Cardiac muscle cell (in vitro differentiated cells and primary cell): ENCODE measurements around the gene ATP9B. TPM values are rescaled to one million over a fixed set of nuclear protein-coding genes. Genes with fewer than 3 reads are reported as not detected.

Experiments
- DNase-seq, 2 donors: peaks; one replicate each; pipeline versions ENCODE4 v3.0.0 to v3.0.0-alpha.2; 2010 to 2017; ENCODE audit warnings: low read depth in 1 of 2, low spot score in 1 of 2
- H3K27ac ChIP-seq: fragments of 200-600 bp; sonication (generic); 2 replicates; pipeline ENCODE4 v1.5.1; 2016
- H3K27me3 ChIP-seq: fragments of 200-600 bp; sonication (generic); 2 replicates; pipeline ENCODE4 v1.6.0; 2016; ENCODE audit warnings: control low read depth
- H3K36me3 ChIP-seq: fragments of 200-600 bp; sonication (generic); 2 replicates; pipeline ENCODE4 v1.5.1; 2016; ENCODE audit warnings: control low read depth
- H3K4me1 ChIP-seq: fragments of 200-600 bp; sonication (generic); 2 replicates; pipeline ENCODE4 v1.8.1; 2017; ENCODE audit warnings: low read depth, mild to moderate bottlenecking, mixed run types
- H3K4me3 ChIP-seq: fragments of 200-600 bp; sonication (generic); 2 replicates; pipeline ENCODE4 v1.5.1; 2016; ENCODE audit warnings: mild to moderate bottlenecking
- H3K9me3 ChIP-seq: fragments of 200-600 bp; sonication (generic); 2 replicates; pipeline ENCODE4 v1.5.1; 2017; ENCODE audit warnings: low read depth, mild to moderate bottlenecking, control low read depth
- polyA plus RNA-seq: library from polyadenylated mRNA; unstranded; fragments of >200 nt; fragmentation: Nextera tagmentation; extraction: Ambion mirVana; gene quantifications from 2 replicates; pipeline ENCODE4 v1.2.1, GENCODE V29; 2016
- total RNA-seq: library from RNA; depleted of rRNA; stranded (reverse); fragments of >200 nt; gene quantifications from 2 replicates; pipeline ENCODE4 v1.2.3, GENCODE V29; 2016
- TF ChIP-seq, protein P1 (sequence below): IDR thresholded peaks from 2 replicates; pipeline ENCODE4 v1.5.1; 2012; ENCODE audit warnings: low read depth, mild to moderate bottlenecking, low read length

The ATP9B gene
- total and polyA plus RNA-seq, 2 experiments from 2014 or later = 14.1 to 14.2 TPM

DNA sequence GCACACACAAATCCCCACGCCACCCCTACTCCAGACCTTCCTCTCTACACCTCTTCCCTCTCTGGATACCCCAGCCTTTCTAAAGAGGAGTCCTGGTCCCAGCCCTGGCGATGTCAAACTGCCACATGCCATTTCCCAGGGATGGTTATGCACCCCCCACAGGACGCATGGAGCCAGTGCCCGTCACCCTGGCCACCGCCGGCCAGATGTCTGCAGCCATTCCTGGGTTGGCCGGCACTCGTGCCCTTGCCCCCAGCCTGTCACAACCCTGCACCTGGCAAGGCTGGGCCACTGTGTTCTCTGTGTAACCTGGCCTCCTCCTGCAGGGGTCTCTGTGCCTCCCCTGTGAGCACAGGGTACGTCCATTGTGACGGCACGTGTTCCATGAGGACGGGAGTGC is 268.4 kb downstream of the ATP9B start:
- DNase-seq = no peak
- Histone ChIP-seq H3K4me3 (no peak overlapping the region), H3K27me3 (no peaks in the 10 kb centered on the region), H3K27ac (no peak overlapping the region), H3K36me3 (peaks cover 5% of the 10 kb centered on the region), H3K9me3 (no peaks in the 10 kb centered on the region), H3K4me1 (no peaks in the 10 kb centered on the region)
- TF ChIP-seq, protein P1, sequence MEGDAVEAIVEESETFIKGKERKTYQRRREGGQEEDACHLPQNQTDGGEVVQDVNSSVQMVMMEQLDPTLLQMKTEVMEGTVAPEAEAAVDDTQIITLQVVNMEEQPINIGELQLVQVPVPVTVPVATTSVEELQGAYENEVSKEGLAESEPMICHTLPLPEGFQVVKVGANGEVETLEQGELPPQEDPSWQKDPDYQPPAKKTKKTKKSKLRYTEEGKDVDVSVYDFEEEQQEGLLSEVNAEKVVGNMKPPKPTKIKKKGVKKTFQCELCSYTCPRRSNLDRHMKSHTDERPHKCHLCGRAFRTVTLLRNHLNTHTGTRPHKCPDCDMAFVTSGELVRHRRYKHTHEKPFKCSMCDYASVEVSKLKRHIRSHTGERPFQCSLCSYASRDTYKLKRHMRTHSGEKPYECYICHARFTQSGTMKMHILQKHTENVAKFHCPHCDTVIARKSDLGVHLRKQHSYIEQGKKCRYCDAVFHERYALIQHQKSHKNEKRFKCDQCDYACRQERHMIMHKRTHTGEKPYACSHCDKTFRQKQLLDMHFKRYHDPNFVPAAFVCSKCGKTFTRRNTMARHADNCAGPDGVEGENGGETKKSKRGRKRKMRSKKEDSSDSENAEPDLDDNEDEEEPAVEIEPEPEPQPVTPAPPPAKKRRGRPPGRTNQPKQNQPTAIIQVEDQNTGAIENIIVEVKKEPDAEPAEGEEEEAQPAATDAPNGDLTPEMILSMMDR = no peak

DNA sequence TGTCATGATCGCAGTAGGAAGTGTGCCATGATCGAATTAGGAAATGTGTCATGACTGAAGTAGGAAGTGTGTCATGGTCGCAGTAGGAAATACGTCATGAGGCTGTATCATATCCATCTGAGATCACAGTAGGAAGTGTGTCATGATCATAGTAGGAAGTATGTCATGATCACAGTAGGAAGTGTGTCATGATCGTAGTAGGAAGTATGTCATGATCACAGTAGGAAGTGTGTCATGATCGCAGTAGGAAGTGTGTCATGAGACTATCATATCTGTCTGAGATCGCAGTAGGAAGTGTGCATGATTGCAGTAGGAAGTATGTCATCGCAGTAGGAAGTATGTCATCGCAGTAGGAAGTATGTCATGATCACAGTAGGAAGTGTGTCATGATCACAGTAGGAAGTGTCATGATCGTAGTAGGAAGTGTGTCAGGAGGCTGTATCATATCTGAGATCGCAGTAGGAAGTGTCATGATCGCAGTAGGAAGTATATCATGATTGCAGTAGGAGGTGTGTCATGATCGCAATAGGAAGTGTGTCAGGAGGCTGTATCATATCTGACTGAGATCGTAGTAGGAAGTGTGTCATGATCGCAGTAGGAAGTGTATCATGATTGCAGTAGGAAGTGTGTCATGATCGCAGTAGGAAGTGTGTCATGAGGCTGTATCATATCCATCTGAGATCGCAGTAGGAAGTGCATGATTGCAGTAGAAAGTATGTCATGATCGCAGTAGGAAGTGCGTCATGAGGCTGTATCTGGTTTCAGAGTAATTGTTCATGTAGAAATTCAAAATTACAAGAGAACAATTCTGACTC is 270.1 kb downstream of the ATP9B start:
- Histone ChIP-seq H3K4me3 (no peak overlapping the region), H3K27me3 (no peaks in the 10 kb centered on the region), H3K9me3 (no peaks in the 10 kb centered on the region), H3K36me3 (no peaks in the 10 kb centered on the region), H3K27ac (no peak overlapping the region), H3K4me1 (no peaks in the 10 kb centered on the region)
- DNase-seq = no peak
- TF ChIP-seq, protein P1 = no peak

DNA sequence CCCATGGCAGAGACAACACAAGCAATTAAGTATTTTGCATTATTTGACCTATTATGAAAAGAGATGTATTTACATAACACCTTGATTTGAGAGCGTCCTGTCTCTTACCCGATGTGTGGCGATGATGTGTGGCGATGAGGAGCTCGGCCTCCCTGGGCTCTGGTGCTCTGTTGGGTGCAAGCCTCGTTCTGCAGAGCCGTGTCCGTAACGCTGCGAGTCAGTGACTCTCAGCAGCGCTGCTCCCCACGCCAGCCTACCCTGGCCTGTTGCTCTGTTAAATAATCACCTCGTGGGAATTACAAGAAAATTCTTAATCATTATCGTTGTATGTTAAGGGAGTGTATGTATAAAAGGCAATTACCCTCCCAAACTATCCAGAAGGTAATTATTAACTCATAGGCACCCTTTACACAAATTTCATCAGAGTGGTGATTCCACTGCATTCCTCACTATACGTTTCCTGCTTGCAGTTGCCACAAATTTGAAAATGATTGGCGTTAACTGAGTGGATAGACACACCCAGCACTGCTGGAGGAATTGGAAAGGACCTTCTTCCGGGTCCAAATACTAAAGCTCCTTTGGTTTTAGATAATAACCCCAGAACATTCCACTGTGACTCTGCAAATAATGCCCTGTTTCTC is 274.5 kb downstream of the ATP9B start:
- no peak for DNase-seq
- peaks cover 19% of the 10 kb centered on the region for H3K36me3 ChIP-seq
- H3K27ac ChIP-seq = no peak overlapping the region
- no peak overlapping the region for H3K4me3 ChIP-seq
- H3K9me3 ChIP-seq = no peaks in the 10 kb centered on the region
- TF ChIP-seq, protein P1 = no peak
- no peaks in the 10 kb centered on the region for H3K27me3 ChIP-seq
- H3K4me1 ChIP-seq = no peaks in the 10 kb centered on the region

DNA sequence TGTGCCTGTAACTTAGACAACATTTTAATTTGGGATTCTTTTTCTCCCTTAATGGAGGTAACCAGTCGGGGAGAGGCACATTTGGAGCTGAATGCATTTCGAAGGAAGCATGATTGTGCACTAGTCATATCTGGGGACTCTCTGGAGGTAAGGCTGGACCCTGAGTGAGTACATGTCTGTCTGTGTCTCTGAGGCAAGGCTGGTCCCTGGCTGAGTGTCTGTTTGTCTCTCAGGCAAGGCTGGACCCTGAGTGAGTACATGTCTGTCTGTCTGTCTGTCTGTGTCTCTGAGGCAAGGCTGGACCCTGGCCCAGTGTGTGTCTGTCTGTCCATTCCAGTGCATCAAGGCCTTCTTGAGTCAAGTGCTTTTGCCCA is 275.0 kb downstream of the ATP9B start:
- DNase-seq = no peak
- H3K27me3 ChIP-seq = no peaks in the 10 kb centered on the region
- peaks cover 21% of the 10 kb centered on the region for H3K36me3 ChIP-seq
- H3K27ac ChIP-seq = no peak overlapping the region
- TF ChIP-seq, protein P1 = no peak
- no peaks in the 10 kb centered on the region for H3K9me3 ChIP-seq
- no peak overlapping the region for H3K4me3 ChIP-seq
- H3K4me1 ChIP-seq = no peaks in the 10 kb centered on the region

DNA sequence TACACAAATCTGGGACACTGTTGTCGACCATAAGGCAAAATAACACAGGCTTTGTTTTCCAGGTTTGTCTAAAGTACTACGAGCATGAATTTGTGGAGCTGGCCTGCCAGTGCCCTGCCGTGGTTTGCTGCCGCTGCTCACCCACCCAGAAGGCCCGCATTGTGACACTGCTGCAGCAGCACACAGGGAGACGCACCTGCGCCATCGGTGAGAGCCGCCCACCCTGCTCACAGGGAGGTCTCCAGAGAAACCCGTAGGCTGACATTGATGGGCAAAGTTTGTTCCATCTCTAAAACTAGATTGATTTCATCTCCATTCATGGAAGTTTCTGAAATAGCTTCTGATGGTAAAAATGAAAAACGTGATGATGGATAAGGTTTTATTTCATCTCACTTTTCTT is 276.2 kb downstream of the ATP9B start:
- no peak overlapping the region for H3K27ac ChIP-seq
- H3K27me3 ChIP-seq = no peaks in the 10 kb centered on the region
- no peaks in the 10 kb centered on the region for H3K4me1 ChIP-seq
- no peak for DNase-seq
- TF ChIP-seq, protein P1 = no peak
- H3K4me3 ChIP-seq = no peak overlapping the region
- H3K36me3 ChIP-seq = peaks cover 23% of the 10 kb centered on the region
- no peaks in the 10 kb centered on the region for H3K9me3 ChIP-seq
